ENCODE results near the gene APMAP. TPM values are rescaled to one million over a fixed set of nuclear protein-coding genes. Genes with fewer than 3 reads are reported as not detected.
"Not testable (repeated sequence)": the region's sequence is repeated elsewhere in the genome, so short reads cannot be mapped to it uniquely, and the experiment has no call there.

The APMAP gene
- total RNA-seq, 2 donors from 2014 or later = 38.4 to 44.0 TPM

- not testable (repeated sequence) for H3K36me3 ChIP-seq; H3K27ac ChIP-seq; H3K4me1 ChIP-seq (ENCODE audit: control insufficient read depth in 1 of 2, low read depth in 2 of 2); H3K9me3 ChIP-seq; DNase-seq (ENCODE audit: low spot score); H3K4me3 ChIP-seq; H3K27me3 ChIP-seq (replicated peaks; ENCODE audit: insufficient read depth); ATAC-seq (ENCODE audit: insufficient number of reproducible peaks, low FRiP score, low read depth)
Measured at GRCh38 chr20:24929867-24930723, 62.5 kb downstream of the APMAP start.

GRCh38 chr20:24929259-24929658 is 63.3 kb downstream of the APMAP start:
- H3K4me1 ChIP-seq (ENCODE audit: control insufficient read depth in 1 of 2, low read depth in 2 of 2); H3K9me3 ChIP-seq; H3K27me3 ChIP-seq (replicated peaks; ENCODE audit: insufficient read depth); DNase-seq (ENCODE audit: low spot score); H3K27ac ChIP-seq; ATAC-seq (ENCODE audit: insufficient number of reproducible peaks, low FRiP score, low read depth); H3K4me3 ChIP-seq; H3K36me3 ChIP-seq: not testable (repeated sequence)

- H3K27me3 ChIP-seq (replicated peaks; ENCODE audit: insufficient read depth); H3K4me1 ChIP-seq (ENCODE audit: control insufficient read depth in 1 of 2, low read depth in 2 of 2); H3K9me3 ChIP-seq; H3K27ac ChIP-seq; H3K36me3 ChIP-seq; DNase-seq (ENCODE audit: low spot score); ATAC-seq (ENCODE audit: insufficient number of reproducible peaks, low FRiP score, low read depth); H3K4me3 ChIP-seq: not testable (repeated sequence)
Measured at GRCh38 chr20:24920706-24921105, 71.8 kb downstream of the APMAP start.

- not testable (repeated sequence) for H3K4me3 ChIP-seq; H3K9me3 ChIP-seq; H3K36me3 ChIP-seq; ATAC-seq (ENCODE audit: insufficient number of reproducible peaks, low FRiP score, low read depth); DNase-seq (ENCODE audit: low spot score); H3K4me1 ChIP-seq (ENCODE audit: control insufficient read depth in 1 of 2, low read depth in 2 of 2); H3K27ac ChIP-seq; H3K27me3 ChIP-seq (replicated peaks; ENCODE audit: insufficient read depth)
Measured at GRCh38 chr20:24919665-24920064, 72.9 kb downstream of the APMAP start.

- TF ChIP-seq CTCF (IDR thresholded peaks at IDR 0.05) = no peak
- H3K27ac ChIP-seq = no peak overlapping the region
- H3K27me3 ChIP-seq (replicated peaks; ENCODE audit: insufficient read depth) = no peaks in the 10 kb centered on the region
- ATAC-seq (ENCODE audit: insufficient number of reproducible peaks, low FRiP score, low read depth) = no peak
- no peaks in the 10 kb centered on the region for H3K9me3 ChIP-seq
- H3K36me3 ChIP-seq = no peaks in the 10 kb centered on the region
- no peak for DNase-seq (ENCODE audit: low spot score)
- H3K4me1 ChIP-seq (ENCODE audit: control insufficient read depth in 1 of 2, low read depth in 2 of 2) = peaks cover 0 to 10% of the 10 kb centered on the region in 2 donors
- H3K4me3 ChIP-seq = no peak overlapping the region
Measured at GRCh38 chr20:24918579-24919566, 73.7 kb downstream of the APMAP start.

GRCh38 chr20:24917797-24918578 is 74.6 kb downstream of the APMAP start:
- H3K27me3 ChIP-seq (replicated peaks; ENCODE audit: insufficient read depth) = no peaks in the 10 kb centered on the region
- ATAC-seq (ENCODE audit: insufficient number of reproducible peaks, low FRiP score, low read depth) (no peak), DNase-seq (ENCODE audit: low spot score) (no peak)
- peaks cover 0 to 10% of the 10 kb centered on the region in 2 donors for H3K4me1 ChIP-seq (ENCODE audit: control insufficient read depth in 1 of 2, low read depth in 2 of 2)
- no peaks in the 10 kb centered on the region for H3K9me3 ChIP-seq
- TF ChIP-seq CTCF (IDR thresholded peaks at IDR 0.05) = peak; percentile 82
- peak overlapping the region; percentile 57 for H3K4me3 ChIP-seq
- H3K27ac ChIP-seq = no peak overlapping the region
- H3K36me3 ChIP-seq = no peaks in the 10 kb centered on the region
